ENCODE data around the gene HGFAC.

Gene HGFAC

GRCh38 chr4:3426465-3427133 is 15.2 kb upstream of the HGFAC start:
- DNase-seq: no peak

GRCh38 chr4:3427134-3427476 is 14.7 kb upstream of the HGFAC start:
- DNase-seq: no peak

GRCh38 chr4:3427706-3428446 is 13.9 kb upstream of the HGFAC start:
- no peak for DNase-seq

DNA sequence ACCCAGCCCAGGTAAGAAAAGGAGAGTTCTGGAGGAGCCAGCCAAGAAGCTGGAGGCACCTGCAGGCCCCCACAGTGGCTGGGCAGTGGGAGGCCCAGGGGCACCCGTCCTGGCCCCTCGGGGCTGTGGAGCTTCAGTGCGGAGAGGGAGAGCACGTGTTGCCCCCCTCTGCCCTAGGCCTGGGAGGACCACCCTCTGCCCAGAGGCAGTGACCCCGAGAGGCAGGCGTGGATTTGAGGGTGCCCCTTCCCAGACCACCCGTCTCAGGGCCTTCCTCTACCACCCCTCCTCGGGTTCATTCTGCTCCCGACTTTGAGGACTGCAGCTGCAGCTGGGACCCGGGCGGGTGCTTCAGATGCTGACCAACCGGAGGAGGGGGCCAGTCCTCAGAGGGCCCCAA is 12.1 kb upstream of the HGFAC start:
- DNase-seq: no peak

GRCh38 chr4:3430524-3430923 is 11.2 kb upstream of the HGFAC start:
- DNase-seq: no peak

DNA sequence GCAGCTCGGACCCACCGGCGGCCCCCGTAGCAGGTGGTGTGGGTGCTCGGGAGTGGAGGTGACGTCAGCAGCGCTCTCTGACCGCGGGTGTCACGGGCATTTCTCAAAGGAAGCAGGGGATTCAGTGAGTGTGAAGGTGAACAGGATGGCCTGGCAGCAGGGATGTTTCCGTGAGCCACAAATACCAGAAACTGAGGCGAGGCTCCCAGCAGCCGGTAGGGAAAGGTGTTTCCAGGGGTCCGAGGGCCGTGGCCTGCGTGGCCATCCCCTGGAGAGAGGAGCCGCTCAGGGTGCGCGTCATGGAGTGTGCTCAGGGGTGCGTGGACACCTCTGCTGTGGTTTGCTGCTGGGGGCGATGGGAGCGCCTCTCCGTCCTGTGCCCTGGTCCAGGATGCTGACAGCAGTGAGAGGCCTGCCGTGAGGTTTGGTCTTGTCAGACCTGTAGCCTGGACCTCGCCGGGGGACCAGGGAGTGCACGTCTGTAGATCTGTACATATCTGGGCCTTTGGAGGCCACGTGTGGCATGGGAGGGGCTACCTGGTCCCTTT is 10.2 kb upstream of the HGFAC start:
- no peak for DNase-seq

GRCh38 chr4:3432381-3432790 is 9.4 kb upstream of the HGFAC start:
- DNase-seq: no peak

DNA sequence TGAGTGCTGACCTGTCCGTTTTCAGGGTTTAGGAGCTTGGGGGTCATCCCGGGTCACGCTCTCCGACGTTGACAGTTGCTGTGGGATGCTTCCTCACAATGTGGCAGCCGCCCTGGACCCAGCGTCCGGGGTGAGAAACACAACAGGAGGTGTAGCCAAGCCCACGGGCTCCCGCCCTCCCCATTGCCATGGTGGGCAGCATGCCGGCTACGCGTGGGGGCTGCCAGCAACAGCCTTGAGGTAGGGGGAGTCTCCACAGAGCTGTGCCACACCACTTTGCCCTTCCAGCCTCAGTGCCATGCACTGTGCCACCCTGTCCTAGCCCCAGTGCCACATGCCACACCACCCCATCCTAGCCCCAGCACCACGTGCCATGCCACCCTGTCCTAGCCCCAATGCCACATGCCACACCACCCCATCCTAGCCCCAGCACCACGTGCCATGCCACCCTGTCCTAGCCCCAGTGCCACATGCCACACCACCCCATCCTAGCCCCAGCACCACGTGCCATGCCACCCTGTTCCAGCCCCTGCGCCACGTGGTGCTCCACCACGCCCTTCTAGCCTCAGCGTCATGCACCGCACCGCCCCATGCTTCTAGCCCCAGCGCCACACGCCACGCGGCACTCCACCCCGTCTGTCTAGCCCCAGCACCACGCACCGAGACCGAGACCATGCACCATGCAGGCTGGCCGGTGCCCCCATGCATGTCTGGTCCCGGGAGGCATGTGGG is 8.5 kb upstream of the HGFAC start:
- DNase-seq: no peak

- no peak for DNase-seq
Observed at GRCh38 chr4:3434881-3435685, 6.7 kb upstream of the HGFAC start.

DNA sequence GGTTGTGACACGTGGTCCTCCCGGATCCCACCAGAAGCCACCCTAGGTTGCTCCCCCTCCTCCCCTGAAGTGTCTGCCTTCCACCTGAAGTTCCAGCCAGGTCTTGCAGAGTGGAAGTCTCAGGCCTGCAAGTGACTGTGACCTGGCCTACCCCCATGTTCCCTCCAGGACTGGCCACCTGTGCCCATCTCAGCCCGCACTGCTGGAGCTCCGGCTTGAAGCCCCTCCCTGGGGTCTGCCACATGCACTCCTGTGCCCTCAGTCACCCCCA is 6.1 kb upstream of the HGFAC start:
- DNase-seq: no peak

GRCh38 chr4:3436048-3436797 is 5.5 kb upstream of the HGFAC start:
- DNase-seq: no peak

DNA sequence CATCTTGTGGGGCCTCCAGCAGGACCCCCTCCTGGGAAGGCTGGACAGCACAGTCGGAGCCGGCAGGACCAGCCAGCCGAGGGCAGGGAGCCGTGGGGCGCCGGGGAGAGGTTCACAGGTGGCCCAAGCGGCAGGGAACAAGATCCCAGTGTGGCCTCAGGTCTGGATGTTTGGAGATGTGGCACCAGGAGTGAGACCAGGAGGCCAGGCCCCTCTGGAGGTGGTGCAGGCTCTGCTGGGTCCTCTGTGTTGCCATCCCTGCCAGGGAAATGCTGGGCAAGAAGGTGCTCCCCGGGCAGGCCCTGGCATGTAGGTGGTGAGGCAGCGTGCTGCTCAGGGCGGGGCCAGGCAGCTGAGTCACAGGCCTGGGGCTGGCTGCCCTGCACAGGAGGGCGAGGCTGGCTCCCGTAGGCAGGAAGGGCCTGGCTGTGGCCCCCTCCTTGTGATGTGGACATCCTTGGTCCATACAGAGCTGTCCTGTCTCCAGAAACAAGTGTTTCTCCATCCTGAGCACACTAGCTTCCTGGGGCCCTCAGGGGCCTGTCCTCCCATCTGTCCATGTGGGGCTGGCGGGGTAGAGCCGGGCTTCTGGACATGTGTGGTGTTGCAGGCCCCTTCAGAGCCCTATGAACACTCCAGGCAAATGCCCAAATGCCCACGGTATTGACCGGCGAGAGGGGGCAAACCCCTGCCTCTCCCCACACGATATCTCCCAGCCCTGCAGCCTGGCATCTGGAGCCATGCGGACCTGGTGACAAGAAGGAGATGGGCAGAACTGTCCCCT is 4.8 kb upstream of the HGFAC start:
- no peak for DNase-seq

DNA sequence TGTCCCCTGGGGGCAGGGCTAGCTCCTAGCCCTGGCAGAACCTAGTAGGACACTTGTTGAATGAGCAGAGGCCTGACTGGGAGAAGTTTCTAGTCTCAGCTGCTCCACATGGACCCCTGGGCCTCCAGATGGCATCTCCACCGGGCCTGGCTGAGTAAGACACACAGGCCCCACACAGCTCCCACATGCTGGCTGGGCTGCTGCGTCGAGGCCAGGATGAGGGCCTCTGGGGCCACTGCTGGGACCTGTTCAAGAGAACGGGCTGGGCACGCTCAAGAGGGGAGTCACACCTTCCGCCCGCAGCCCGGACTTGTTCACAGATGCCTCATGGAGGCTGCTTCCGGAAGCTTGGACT is 4.2 kb upstream of the HGFAC start:
- DNase-seq: no peak

- no peak for DNase-seq
Observed at GRCh38 chr4:3437998-3438846, 3.5 kb upstream of the HGFAC start.

DNA sequence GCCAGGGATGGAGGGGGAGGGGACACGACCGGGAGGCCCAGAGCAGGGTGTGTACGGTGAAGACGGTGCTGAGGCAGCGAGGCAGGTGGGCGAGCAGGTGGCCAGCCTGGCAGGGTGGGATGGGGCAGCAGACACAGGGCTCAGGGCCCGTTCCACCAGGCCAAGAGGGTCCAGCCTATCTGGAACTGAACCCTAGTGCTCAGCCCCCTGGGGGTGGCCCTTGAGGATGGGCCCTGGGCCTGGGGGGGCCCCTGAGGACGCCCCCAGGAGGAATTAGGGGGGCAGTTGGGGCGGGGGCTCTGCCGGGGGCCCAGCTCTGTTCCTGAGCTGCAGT is 3.0 kb upstream of the HGFAC start:
- no peak for DNase-seq

GRCh38 chr4:3439391-3439790 is 2.4 kb upstream of the HGFAC start:
- DNase-seq: no peak

GRCh38 chr4:3440011-3440410 is 1.8 kb upstream of the HGFAC start:
- DNase-seq: no peak

- DNase-seq: no peak
Observed at GRCh38 chr4:3440979-3441500, 728 bp upstream of the HGFAC start.

- DNase-seq: no peak
Observed at GRCh38 chr4:3442460-3442958, 741 bp downstream of the HGFAC start.
